ENCODE measurements around the gene KREMEN2.

- TF ChIP-seq CTCF (conservative IDR thresholded peaks at IDR 0.05; ENCODE audit: low read depth, low read length) (no peak), EZH2 (IDR thresholded peaks at IDR 0.05; ENCODE audit: borderline replicate concordance, low read depth, low read length, poor library complexity, severe bottlenecking) (no peak)
Measured at GRCh38 chr16:3001316-3001715, 37.2 kb downstream of the KREMEN2 start.

All from A673 (cell line).